GM18502 (cell line): ENCODE measurements around the gene HEXIM1.

Experiments used
- ATAC-seq: cut with Tn5 transposase; IDR thresholded peaks from one replicate; pipeline ENCODE4 v1.9.1; 2021; ENCODE audit warnings: mild to moderate bottlenecking; ENCODE audit not compliant: unreplicated experiment, poor library complexity

Gene HEXIM1

DNA sequence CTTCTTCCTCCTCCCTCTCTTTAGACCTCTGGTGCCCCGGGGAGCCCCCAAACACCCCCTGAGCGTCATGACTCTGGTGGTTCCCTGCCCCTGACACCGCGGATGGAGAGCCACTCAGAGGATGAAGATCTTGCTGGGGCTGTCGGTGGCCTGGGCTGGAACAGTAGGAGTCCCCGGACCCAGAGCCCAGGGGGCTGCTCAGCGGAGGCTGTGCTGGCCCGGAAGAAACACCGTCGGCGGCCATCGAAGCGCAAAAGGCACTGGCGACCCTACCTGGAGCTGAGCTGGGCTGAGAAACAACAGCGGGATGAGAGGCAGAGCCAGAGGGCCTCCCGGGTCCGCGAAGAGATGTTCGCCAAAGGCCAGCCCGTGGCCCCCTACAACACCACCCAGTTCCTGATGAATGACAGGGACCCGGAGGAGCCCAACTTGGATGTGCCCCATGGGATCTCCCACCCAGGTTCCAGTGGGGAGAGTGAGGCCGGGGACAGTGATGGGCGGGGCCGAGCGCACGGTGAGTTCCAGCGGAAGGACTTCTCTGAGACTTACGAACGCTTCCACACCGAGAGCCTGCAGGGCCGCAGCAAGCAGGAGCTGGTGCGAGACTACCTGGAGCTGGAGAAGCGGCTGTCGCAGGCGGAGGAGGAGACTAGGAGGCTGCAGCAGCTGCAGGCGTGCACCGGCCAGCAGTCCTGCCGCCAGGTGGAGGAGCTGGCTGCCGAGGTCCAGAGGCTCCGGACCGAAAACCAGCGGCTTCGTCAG lies 20.9 kb downstream of the HEXIM1 start:
- no peak for ATAC-seq

DNA sequence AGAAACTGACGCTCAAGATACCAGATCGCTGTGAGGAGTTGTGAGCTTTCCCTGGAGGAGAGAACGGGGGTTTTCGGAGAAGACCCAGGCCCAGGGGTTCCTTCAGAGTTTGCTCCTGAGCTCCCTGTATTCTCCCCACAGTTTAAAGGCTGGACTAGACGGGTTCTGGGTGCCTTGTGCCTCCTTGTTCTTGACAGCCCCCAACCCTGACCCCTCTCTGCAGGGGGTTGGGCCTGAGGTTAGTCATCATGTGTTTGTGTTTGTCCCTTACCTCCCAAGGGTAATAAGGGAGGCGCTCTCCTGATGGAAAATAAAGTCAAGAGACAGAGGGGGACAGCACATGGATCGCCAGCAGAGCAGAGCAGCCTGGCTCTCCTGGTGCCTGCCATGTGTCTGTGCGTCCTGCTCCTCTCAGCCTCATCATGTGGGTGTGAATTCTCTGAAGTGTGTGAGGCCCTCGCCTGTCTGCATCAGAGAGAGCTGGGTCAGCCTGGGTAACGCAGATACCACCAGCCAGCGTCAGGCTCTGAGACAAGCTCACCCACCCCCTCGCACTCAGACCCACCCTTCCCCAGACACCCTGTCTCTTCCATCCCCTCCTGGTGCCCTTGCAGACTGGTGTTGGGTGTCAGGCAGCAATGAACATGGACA lies 22.1 kb downstream of the HEXIM1 start:
- ATAC-seq: no peak

DNA sequence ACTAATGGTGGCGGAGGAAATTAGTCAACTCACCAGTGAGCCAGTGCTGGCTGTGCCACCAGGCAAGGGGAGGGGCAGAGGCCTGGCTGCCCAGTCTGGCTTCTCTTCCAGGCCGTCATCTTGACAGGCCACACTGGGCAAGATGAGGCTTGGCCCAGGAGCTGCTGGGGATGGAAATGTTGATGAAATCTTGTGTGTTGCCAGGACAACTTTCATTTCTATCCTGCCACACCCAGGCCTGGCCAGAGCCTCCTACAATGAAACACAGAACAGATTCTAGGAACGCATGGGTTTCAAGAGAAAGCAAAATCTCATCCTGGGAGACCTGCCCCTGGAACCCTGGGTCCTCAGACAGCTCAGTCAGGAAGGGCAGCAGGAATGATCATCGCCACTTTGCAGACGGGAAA lies 22.7 kb downstream of the HEXIM1 start:
- no peak for ATAC-seq

DNA sequence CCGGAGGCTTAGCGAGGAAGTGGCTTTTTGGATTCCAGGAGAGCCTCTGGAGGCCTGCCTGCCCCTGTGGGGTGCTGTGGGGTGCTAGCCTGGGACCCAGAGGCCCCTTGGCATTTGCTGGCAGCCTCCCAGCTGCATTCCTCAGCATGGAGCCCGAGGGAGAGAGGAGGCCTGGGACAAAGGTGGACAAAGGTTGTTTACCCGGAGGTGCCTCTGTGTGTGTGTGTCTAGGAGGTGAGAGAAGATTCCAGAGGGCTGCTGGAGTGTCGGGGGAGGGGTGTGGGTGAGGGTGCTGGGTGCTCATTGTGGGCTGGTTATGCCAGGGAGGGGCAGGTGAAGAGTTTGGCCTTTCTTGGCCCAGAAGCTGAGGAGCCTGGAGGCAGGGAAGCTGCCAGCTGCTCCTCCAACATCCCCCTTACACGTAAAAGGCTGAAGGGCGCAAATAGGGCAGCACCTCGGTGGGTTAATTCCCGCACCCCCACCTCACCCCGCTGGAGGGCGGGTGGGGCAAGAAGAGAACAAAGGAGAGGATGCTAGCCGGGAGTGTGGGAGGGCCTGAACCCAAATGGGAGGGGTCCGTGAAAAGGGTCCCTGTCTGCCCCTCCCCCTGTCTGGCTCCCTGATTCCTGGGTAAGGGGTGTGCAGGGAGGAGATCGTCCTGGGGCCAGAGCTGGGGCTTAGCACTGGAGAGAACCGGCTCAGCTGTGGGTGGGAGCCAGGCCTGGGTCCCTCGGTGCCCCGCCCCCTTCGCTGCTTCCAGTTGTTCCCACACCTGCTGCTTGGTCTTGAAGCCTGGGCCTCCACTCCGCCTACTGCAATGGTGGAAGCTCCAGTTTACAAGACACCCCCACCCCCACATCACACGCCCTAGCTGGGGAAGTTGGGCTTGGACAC lies 23.3 kb downstream of the HEXIM1 start:
- ATAC-seq: no peak

DNA sequence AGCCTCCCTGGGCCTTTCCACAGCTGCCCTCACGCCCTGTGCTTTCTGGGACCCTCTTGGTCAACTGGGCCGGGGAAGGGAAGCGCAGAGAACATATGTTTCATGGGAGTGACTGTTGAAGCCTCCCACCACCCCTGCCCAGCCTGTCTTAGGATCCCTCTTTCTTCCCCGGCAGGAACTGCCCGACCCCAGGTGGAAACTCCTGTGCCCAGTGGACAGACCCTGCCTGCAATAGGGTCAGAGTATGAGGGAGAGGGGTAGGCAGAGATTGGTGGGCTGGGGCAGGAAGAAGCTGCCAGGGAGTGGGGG lies 23.9 kb downstream of the HEXIM1 start:
- ATAC-seq: no peak

DNA sequence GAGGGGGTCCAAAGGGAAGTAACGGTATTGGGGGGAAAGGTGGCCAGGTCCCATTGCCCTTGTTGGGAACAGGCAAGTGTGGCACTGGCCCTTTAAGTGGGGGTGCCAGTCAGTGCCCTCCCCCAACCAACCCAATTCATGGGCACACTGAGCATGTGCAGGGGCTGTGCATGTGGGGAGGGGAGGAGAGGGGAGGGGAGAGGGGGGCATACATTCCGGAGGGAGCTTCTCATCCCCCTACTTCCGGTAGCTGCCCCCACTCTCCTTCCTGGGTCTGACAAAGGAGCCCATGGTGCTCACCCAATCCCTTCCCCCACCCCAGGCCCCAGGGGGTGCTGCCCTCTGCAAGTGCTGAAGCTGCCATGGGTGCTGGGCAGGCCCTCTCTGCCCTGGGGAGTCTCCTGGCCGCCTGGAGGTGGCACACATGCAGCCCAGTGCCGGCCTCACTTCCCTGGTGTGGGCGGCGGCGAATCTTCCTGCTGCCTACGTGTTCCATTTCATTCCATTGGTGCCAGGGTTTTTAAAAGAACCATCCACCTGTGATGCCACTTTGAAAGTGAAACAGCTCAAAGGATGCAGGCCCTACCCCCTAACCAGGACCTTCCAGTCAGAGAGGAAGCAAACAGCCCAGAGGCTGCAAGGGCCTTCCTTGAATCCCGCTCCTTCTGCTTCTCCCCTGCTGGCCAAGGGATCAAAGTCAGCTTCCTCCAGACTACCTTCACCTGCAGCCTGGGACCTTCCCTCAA lies 24.4 kb downstream of the HEXIM1 start:
- no peak for ATAC-seq

DNA sequence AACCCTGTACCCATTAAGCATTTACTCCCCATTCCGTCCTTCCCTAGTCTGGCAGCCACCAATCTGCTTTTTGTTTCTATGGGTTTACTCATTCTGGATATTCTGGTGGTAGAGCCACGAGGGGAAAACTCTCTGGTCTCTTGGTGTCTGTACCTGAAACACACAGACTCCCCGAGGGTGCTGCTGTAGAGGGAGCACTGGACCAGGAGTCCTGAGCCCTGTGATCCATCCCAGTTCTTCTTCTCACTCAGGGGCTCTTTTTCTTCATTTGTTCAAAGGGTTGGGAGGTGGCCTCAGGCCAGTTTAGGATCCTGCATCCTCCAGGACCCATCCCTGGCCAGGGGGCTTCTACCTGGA lies 27.5 kb downstream of the HEXIM1 start:
- ATAC-seq: no peak

DNA sequence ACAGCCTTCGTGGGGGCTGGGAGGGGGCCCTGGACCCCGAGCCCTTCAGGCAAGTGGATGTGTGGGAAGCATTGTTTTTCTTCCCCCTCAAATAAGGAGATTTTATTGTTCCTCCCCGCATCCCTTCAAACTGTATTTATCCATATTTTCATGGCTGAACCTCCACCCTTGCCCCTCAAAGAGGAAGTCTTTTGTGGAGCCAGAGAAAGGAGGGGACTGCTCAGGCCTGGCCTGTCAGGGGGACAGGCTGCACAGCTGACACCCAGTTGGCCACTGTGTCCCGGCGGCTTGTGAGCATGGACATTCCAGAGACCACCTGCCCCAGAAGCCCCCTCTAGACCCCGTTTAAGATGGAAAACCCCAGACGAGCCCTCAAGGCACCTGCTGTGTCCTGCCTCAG lies 29.3 kb downstream of the HEXIM1 start:
- no peak for ATAC-seq

DNA sequence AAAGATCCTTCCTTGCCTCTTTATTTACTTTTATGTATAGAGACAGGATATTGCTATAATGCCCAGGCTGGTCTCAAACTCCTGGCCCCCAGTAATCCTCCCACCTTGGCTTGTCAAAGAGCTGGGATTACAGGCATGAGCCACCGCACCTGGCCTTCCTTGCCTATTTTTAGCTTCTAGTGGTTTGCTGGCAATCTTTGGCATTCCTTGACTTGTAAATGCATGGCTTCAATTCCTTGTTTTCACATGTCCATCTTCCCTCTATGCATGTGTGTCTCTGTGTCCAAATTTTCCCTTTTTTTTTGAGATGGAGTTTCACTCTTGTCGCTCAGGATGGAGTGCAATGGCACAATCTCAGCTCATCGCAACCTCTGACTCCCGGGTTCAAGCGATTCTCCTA lies 35.9 kb downstream of the HEXIM1 start:
- ATAC-seq: no peak

DNA sequence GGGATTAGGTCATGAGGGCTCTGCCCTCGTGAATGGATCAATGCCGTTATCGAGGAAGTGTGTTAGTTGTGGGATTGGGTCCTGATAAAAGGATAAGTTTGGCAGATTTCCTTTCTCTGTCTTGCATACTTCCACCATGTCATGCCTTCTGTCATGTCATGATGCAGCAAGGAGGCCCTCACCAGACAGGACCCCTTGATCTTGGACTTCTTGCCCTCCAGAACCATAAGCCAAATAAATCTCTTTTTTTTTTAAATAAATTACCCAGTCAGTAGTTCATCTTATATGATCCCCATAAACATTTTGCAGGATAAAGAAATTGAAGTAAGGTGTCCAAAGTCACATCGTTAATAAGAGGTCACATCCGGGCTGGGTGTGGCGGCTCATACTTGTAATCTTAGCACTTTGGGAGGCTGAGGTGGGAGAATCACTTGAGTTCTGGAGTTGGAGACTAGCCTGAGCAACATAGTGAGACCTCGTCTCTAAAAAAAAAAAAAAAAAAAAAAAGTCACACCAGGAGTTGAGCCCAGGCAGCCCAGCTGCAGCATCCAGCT lies 38.6 kb downstream of the HEXIM1 start:
- ATAC-seq: no peak

DNA sequence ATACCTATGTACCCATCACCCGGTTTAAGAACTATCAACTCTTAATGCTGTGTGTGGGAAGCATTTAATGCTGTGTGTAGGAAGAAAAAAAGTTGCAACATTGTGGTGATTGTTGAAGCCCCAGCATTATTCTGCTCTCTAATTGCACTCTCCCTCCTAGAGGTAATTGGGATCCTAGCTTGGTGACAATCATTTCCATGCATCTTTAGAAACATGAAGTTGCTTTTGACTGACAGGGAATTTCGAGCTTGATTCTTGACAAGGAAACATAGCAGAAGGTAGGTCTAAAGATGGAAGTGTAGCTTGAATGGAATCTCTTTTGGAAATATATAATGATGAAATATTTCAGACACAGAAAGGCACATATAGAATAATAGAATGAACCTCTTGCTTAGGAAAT lies 40.7 kb downstream of the HEXIM1 start:
- no peak for ATAC-seq

DNA sequence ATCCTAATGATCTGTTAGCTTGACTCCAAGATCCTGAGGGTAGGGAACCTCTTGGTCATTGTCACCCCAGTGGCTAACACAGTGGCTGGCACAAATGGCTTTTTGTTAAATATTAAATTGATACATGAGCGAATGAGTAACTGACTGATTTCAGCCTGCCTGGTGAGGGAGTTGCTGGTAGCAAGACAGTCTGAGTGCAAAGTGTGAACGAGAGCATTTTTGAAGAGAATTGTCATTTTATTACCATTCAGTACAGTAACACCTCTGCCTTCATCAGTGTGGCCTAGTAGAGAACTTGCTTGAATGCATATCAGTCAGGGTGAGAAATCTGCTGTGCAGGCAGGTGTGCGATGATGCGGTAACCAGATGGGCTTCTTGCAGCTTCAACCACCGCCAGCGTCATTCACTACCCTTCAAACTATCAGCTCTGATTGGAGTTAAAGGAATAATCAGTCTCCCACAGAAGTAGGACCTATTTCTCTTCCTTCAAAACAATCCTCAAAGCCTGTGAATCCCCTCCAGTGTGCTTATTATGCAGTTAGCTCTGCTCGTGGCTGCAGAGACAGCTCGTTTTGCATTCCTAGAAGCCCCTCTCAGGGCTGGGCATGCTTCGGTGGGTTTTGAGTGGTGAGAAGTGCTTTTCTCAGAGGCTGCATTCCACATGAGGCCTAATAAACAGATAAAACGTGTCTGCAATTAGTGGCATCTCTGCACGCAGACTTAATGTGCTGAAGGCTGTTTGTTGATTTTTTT lies 42.4 kb downstream of the HEXIM1 start:
- no peak for ATAC-seq

DNA sequence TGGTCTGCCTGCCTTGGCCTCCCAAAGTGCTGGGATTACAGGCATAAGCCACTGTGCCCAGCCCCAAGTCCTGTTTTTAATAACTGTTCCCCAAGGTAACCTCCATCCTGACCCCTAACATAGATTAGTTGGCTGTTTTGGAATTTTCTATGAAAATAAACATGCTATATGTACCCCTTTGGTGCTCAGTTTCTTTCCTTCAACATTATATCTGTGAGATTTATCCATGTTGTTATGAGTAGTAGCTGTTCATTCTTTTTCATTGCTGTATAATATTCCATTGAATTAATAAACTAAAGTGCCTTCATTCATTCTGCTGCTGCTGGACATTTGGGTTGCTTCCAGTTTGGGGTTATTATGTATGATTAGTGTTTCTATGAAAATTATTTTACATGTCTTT lies 47.1 kb downstream of the HEXIM1 start:
- no peak for ATAC-seq

DNA sequence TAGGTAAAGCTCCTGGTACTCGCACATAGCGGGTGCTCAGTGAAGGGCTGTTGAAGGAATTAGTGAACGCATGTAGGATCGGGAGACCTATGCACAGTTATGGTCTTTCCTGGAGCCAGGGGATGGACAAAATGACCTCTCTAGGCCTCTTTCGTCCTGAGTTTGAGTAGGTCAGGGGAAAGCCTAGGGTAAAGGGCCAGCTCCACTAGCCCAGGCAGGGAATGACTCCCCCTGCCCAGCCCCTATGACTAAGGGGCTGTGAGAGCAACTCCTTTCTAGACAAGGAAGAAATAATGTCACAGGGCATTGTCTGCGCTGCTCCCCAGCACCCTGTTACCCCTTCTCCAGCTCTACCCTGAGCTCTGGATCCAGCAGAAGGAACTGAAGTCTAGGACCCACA lies 48.8 kb downstream of the HEXIM1 start:
- ATAC-seq: no peak

DNA sequence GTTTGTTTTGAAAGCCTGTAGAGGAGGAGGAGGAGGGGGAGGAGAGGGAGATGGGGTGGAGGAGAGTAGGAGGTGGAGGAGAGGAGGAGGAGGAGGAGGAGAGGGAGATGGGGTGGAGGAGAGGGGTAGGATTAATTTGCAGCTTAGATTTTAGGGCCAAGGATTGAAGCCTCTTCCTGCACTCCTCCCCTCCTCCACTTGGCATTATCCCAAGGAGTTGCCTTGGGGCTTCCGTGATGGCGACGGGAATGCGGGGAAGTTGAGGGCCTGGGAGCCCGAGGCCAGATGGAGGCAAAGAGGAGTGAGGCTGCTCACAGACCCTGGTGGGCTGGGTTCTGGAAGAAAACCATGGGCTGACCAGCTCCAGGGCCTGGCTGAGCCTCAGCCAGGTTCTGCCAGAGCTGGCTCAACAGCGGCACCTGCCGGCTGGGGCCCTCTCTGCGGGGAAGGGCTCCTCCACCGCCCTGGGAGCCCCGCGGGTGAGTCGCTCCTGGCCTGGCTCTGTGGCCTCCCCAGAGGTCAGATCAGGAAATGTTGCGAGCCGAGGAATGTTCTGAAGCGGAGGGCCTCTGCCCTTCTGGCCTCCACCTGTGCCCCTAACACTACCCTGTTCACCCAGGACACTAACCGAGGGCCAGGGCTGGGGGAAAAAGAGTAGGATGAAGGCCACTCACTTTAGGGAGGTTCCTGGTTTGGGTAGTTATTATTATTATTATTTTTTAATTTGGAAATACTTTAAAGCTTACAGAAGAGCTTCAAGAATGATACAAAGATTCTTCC lies 49.5 kb downstream of the HEXIM1 start:
- ATAC-seq: peak; percentile 61

DNA sequence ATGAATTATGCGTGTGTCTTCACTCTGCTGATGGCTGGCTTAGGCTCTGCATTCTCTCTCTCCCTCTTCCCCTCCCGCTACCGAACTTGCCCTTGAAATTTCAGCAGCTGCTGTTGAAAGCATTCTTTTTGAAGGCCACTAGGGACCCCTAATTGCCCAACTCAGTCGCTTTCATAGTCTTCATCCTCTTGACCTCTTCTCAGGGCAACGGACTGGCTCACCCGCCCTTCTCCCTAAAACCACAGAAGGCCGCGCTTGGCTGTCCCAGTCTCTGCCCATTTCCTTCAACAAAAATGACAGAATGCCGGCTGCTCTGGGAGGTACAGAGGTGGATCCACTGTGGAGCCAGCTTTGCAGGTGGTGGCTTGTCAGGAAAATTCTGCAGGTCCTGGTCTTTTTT lies 52.4 kb downstream of the HEXIM1 start:
- ATAC-seq: no peak

DNA sequence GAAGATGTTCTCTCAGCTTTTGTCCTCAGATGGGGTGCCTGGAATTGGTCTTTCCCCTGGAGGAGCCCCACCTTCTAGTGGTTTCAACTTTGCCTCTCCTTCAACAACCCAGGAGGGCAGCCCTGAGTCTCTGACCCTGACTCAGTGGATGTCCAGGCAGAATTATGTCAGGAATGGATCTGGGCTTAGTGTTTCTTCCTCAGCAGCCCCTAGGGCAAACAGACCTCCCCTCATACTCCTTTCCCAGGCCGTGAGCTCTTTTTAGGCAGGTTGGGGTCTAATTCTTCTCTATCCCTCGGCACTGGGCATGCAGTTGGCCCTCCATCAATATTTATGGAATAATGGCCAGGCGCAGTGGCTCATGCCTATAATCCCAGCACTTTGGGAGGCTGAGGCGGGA lies 53.2 kb downstream of the HEXIM1 start:
- no peak for ATAC-seq
